DND-41 (cell line): Measurements from ENCODE around the gene MACF1.

Experiments
- CTCF ChIP-seq: IDR thresholded peaks from 2 replicates; pipeline ENCODE4 v1.5.1; 2012; ENCODE audit warnings: borderline replicate concordance, low read length, moderate library complexity, mild to moderate bottlenecking; ENCODE audit not compliant: poor library complexity, severe bottlenecking; ENCODE audit errors: extremely low read depth
- EZH2 ChIP-seq: IDR thresholded peaks from 3 replicates; pipeline ENCODE4 v1.6.1; 2012; ENCODE audit warnings: borderline replicate concordance, low read depth, mild to moderate bottlenecking, moderate library complexity, low read length, inconsistent platforms; ENCODE audit not compliant: severe bottlenecking

GRCh38 chr1:39491146-39491921, 286.8 kb downstream of the MACF1 start, which contains the start of gene BMP8A:
- TF ChIP-seq CTCF (no peak), EZH2 (no peak)
